ENCODE results near the gene MTHFSD.

MTHFSD gene

GRCh38 chr16:86553356-86553755 lies 1.7 kb downstream of the MTHFSD start:
- H3K27ac ChIP-seq = no peak overlapping the region
- H3K4me3 ChIP-seq (ENCODE audit: low read depth, low read length) = no peak overlapping the region
- no peaks in the 10 kb centered on the region for H3K36me3 ChIP-seq (replicated peaks)
- no peak for TF ChIP-seq CTCF (IDR thresholded peaks at IDR 0.05; ENCODE audit: low read depth, low read length, missing control alignments)
- no peak for DNase-seq
- in situ Hi-C loops (cut with HindIII; ENCODE audit: low pct_ligation_motif_present, low sequenced_read_pairs) = loop anchor here (25.0 kb wide), 1 partner anchor 734 kb away; no protein-coding TSS in a partner anchor
- H3K27me3 ChIP-seq (replicated peaks) = no peaks in the 10 kb centered on the region

- no peak for DNase-seq
- H3K4me3 ChIP-seq (ENCODE audit: low read depth, low read length) = no peak overlapping the region
- H3K36me3 ChIP-seq (replicated peaks) = peaks cover 6% of the 10 kb centered on the region
- no peak overlapping the region for H3K27ac ChIP-seq
- no peak for TF ChIP-seq CTCF (IDR thresholded peaks at IDR 0.05; ENCODE audit: low read depth, low read length, missing control alignments)
- no peaks in the 10 kb centered on the region for H3K27me3 ChIP-seq (replicated peaks)
- in situ Hi-C loops (cut with HindIII; ENCODE audit: low pct_ligation_motif_present, low sequenced_read_pairs) = loop anchor here (25.0 kb wide), 1 partner anchor 737 kb away; no protein-coding TSS in a partner anchor
These were observed 4.8 kb downstream of the MTHFSD start for GRCh38 chr16:86550281-86550680.

GRCh38 chr16:86549893-86550190 lies 5.2 kb downstream of the MTHFSD start:
- no peak for TF ChIP-seq CTCF (IDR thresholded peaks at IDR 0.05; ENCODE audit: low read depth, low read length, missing control alignments)
- DNase-seq = no peak

GRCh38 chr16:86549076-86549892 lies 5.8 kb downstream of the MTHFSD start:
- H3K27ac ChIP-seq = no peak overlapping the region
- in situ Hi-C loops (cut with HindIII; ENCODE audit: low pct_ligation_motif_present, low sequenced_read_pairs) = no loop called here

More at GRCh38 chr16:86549893-86550190, 5.2 kb downstream of the MTHFSD start:
- Histone ChIP-seq H3K27me3 (replicated peaks) (no peaks in the 10 kb centered on the region), H3K27ac (no peak overlapping the region), H3K36me3 (replicated peaks) (peaks cover 6% of the 10 kb centered on the region), H3K4me3 (ENCODE audit: low read depth, low read length) (no peak overlapping the region)
- in situ Hi-C loops (cut with HindIII; ENCODE audit: low pct_ligation_motif_present, low sequenced_read_pairs) = loop anchor here (25.0 kb wide), 1 partner anchor 737 kb away; no protein-coding TSS in a partner anchor

GRCh38 chr16:86547286-86547685 lies 7.7 kb downstream of the MTHFSD start:
- in situ Hi-C loops (cut with HindIII; ENCODE audit: low pct_ligation_motif_present, low sequenced_read_pairs) = no loop called here
- H3K4me3 ChIP-seq (ENCODE audit: low read depth, low read length) = no peak overlapping the region
- H3K27ac ChIP-seq = no peak overlapping the region
- DNase-seq = no peak
- TF ChIP-seq CTCF (IDR thresholded peaks at IDR 0.05; ENCODE audit: low read depth, low read length, missing control alignments) = no peak
- H3K27me3 ChIP-seq (replicated peaks) = no peaks in the 10 kb centered on the region
- peaks cover 6% of the 10 kb centered on the region for H3K36me3 ChIP-seq (replicated peaks)

More at GRCh38 chr16:86549076-86549892, 5.8 kb downstream of the MTHFSD start:
- no peak for DNase-seq
- no peak overlapping the region for H3K4me3 ChIP-seq (ENCODE audit: low read depth, low read length)
- peaks cover 6% of the 10 kb centered on the region for H3K36me3 ChIP-seq (replicated peaks)
- no peaks in the 10 kb centered on the region for H3K27me3 ChIP-seq (replicated peaks)
- no peak for TF ChIP-seq CTCF (IDR thresholded peaks at IDR 0.05; ENCODE audit: low read depth, low read length, missing control alignments)
